Neutrophil (primary cell): Measurements from ENCODE around the gene THRB.

Experiments used
- H3K27ac ChIP-seq: fragments of 200-600 bp; sonication (generic); 2 replicates; pipeline ENCODE4 v1.5.1; 2016; ENCODE audit warnings: mild to moderate bottlenecking, moderate library complexity
- H3K27me3 ChIP-seq: fragments of 200-600 bp; sonication (generic); 2 replicates; pipeline ENCODE4 v1.6.0; 2016; ENCODE audit warnings: mild to moderate bottlenecking
- H3K36me3 ChIP-seq: fragments of 200-600 bp; sonication (generic); 2 replicates; pipeline ENCODE4 v1.5.1; 2017
- H3K4me1 ChIP-seq, 2 experiments: fragments of 200-600 bp in 1 of 2; sonication (generic) in 1 of 2; 1 replicate in 1 of 2; 2 replicates in 1 of 2; pipeline versions ENCODE4 v1.5.1 to v1.6.1; 2013 to 2016; ENCODE audit warnings: low read depth in 1 of 2, low read length in 1 of 2, mild to moderate bottlenecking in 1 of 2, moderate library complexity in 1 of 2; ENCODE audit not compliant: control insufficient read depth in 1 of 2, insufficient read depth in 1 of 2
- H3K4me3 ChIP-seq, 2 experiments: fragments of 200-600 bp in 1 of 2; sonication (generic) in 1 of 2; 1 replicate in 1 of 2; 2 replicates in 1 of 2; pipeline ENCODE4 v1.5.1; 2013 to 2016; ENCODE audit warnings: low read depth in 1 of 2, low read length in 1 of 2, mild to moderate bottlenecking in 1 of 2, moderate library complexity in 1 of 2
- H3K9me3 ChIP-seq: fragments of 200-600 bp; sonication (generic); 2 replicates; pipeline ENCODE4 v1.5.1; 2016
- TF ChIP-seq, protein P1 (sequence below): fragments of 200-600 bp; sonication (generic); IDR thresholded peaks from 2 replicates; pipeline ENCODE4 v1.5.1; 2016; ENCODE audit warnings: antibody characterized with exemption

Gene THRB

GRCh38 chr3:24154781-24155180 lies 339.9 kb downstream of the THRB start:
- Histone ChIP-seq H3K9me3 (no peaks in the 10 kb centered on the region), H3K36me3 (no peaks in the 10 kb centered on the region), H3K27ac (no peak overlapping the region), H3K27me3 (no peaks in the 10 kb centered on the region), H3K4me3 (no peak overlapping the region), H3K4me1 (no peaks in the 10 kb centered on the region)
- TF ChIP-seq, protein P1, sequence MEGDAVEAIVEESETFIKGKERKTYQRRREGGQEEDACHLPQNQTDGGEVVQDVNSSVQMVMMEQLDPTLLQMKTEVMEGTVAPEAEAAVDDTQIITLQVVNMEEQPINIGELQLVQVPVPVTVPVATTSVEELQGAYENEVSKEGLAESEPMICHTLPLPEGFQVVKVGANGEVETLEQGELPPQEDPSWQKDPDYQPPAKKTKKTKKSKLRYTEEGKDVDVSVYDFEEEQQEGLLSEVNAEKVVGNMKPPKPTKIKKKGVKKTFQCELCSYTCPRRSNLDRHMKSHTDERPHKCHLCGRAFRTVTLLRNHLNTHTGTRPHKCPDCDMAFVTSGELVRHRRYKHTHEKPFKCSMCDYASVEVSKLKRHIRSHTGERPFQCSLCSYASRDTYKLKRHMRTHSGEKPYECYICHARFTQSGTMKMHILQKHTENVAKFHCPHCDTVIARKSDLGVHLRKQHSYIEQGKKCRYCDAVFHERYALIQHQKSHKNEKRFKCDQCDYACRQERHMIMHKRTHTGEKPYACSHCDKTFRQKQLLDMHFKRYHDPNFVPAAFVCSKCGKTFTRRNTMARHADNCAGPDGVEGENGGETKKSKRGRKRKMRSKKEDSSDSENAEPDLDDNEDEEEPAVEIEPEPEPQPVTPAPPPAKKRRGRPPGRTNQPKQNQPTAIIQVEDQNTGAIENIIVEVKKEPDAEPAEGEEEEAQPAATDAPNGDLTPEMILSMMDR = no peak

DNA sequence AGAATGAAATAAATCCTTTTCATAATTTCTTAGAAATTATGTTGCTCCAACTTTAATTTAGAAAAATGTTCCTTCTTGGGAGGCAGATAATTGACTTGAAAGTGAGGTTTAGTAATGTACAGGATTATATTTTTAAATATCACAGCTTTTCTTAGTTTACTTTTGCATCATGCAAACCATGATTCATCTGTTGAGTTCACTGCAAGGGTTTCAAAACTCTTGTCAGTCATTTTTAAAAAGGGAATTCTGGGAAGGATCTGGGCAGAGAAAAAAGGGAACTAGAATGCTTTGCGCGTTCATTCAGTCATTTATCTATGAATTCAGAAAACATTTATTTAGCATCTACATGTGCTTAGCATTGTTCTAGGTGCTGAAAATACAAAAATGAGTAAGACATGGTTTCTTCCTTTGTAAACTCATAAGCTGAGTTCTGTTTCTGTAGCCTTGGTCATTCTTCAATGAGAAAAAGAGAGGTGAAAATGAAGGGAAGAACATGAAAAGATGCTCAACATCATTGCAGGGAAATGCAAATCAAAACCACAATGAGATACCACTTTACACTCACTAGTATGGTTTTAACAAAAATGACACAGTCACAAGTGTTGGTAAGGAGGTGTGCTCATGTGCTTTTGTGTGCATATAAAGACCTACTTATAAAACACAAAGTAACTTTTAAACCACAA lies 340.5 kb downstream of the THRB start:
- H3K27me3 ChIP-seq = no peaks in the 10 kb centered on the region
- no peak overlapping the region for H3K27ac ChIP-seq
- H3K36me3 ChIP-seq = no peaks in the 10 kb centered on the region
- no peaks in the 10 kb centered on the region for H3K4me1 ChIP-seq
- H3K9me3 ChIP-seq = no peaks in the 10 kb centered on the region
- H3K4me3 ChIP-seq = no peak overlapping the region
- TF ChIP-seq, protein P1 = no peak

DNA sequence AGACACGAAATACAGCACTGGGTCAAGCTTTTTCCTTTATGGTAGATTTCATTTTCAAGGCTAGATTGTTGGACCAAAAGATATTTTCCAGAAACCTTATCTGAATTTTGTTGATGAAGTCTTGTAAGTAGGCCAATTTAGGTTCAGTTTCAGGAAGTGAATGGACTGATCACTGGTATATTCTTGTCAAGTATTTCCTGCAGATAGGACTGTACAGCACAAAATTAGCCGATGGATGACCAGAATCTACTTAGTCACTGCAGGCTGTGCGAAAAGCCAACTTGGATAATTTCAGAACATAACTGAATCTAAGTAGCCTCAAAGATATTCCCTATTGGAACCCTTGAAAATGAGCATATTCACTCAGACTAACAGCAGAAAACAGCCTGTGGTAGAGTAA lies 343.1 kb downstream of the THRB start:
- no peak overlapping the region for H3K4me3 ChIP-seq
- TF ChIP-seq, protein P1 = no peak
- H3K9me3 ChIP-seq = no peaks in the 10 kb centered on the region
- H3K27me3 ChIP-seq = no peaks in the 10 kb centered on the region
- H3K4me1 ChIP-seq = no peaks in the 10 kb centered on the region
- no peaks in the 10 kb centered on the region for H3K36me3 ChIP-seq
- no peak overlapping the region for H3K27ac ChIP-seq

DNA sequence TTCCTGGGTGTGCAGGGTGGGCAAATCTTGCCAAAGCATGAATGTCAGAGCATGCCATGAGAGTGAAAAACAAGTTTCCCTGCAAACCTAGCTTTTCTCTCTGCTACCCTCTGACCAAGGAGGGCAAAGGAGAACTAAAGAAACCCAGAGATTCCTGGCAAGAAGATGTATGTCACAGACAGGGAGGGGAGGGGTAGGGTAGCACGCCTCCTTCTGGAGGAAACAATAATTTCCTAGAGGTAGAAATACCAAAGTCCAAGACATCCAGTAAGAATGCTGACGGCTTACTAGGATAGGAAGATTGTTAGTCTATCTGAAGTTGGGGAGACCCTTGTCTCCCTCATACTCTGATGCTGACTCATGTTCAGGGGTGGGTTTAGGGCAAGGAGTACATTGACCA lies 345.6 kb downstream of the THRB start:
- Histone ChIP-seq H3K27me3 (no peaks in the 10 kb centered on the region), H3K36me3 (no peaks in the 10 kb centered on the region), H3K4me3 (no peak overlapping the region), H3K27ac (no peak overlapping the region), H3K9me3 (no peaks in the 10 kb centered on the region), H3K4me1 (no peaks in the 10 kb centered on the region)
- TF ChIP-seq, protein P1 = no peak

- no peak overlapping the region for H3K27ac ChIP-seq
- no peak overlapping the region for H3K4me3 ChIP-seq
- H3K36me3 ChIP-seq = no peaks in the 10 kb centered on the region
- H3K9me3 ChIP-seq = no peaks in the 10 kb centered on the region
- H3K4me1 ChIP-seq = no peaks in the 10 kb centered on the region
- TF ChIP-seq, protein P1 = no peak
- H3K27me3 ChIP-seq = no peaks in the 10 kb centered on the region
Measured at GRCh38 chr3:24145981-24146822, 348.4 kb downstream of the THRB start.
